Measurements from ENCODE around the gene LCOR. TPM values are rescaled to one million over a fixed set of nuclear protein-coding genes. Genes with fewer than 3 reads are reported as not detected.
"Not testable (repeated sequence)": the region's sequence is repeated elsewhere in the genome, so short reads cannot be mapped to it uniquely, and the experiment has no call there.

LCOR gene
- total RNA-seq, 6 experiments from 2014 or later, result 26.5 to 32.6 (median 29.3) TPM

- peak overlapping the region; percentile 20 for H3K27ac Mint-ChIP-seq
- peaks cover 37% of the 10 kb centered on the region for H3K4me1 Mint-ChIP-seq (ENCODE audit: low read depth)
- TF ChIP-seq CTCF (IDR thresholded peaks at IDR 0.05), result no peak
- no peak for DNase-seq
- H3K9me3 Mint-ChIP-seq, result peaks cover 10% of the 10 kb centered on the region
- H3K36me3 Mint-ChIP-seq (ENCODE audit: low read depth), result peaks cover 13% of the 10 kb centered on the region
- no peak overlapping the region for H3K4me3 Mint-ChIP-seq
- peaks cover 6% of the 10 kb centered on the region; the same call in 1 of the 2 replicates for H3K27me3 Mint-ChIP-seq (ENCODE audit: insufficient read depth)
Observed at GRCh38 chr10:97028832-97029178, 196.7 kb downstream of the LCOR start.

GRCh38 chr10:97029271-97029670 is 197.2 kb downstream of the LCOR start:
- no peak for DNase-seq
- H3K4me1 Mint-ChIP-seq (ENCODE audit: low read depth), result peaks cover 32% of the 10 kb centered on the region
- H3K4me3 Mint-ChIP-seq, result no peak overlapping the region
- H3K27me3 Mint-ChIP-seq (ENCODE audit: insufficient read depth), result peaks cover 6% of the 10 kb centered on the region; the same call in 1 of the 2 replicates
- H3K36me3 Mint-ChIP-seq (ENCODE audit: low read depth), result peaks cover 13% of the 10 kb centered on the region
- H3K9me3 Mint-ChIP-seq, result peaks cover 10% of the 10 kb centered on the region
- TF ChIP-seq CTCF (IDR thresholded peaks at IDR 0.05), result no peak
- H3K27ac Mint-ChIP-seq, result no peak overlapping the region

DNA sequence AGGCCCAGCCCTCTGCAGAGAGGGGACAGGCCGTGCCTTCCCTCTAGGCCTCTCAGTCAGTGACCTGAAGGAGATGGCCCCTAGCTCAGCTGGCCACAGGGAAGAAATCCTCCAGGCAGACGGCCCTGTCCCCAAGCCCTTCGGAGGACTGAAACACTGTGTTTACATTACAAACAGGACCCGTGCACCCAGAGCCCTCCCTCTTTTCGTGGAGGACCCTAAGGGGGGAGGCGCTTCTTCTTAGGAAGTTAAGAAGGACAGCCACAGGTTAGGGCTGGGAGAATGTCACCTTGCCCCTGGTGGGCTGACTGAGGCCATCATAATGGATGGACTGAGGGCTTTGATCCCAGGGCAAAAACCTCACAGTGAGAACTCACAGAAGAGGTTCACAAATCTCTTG is 198.8 kb downstream of the LCOR start:
- H3K9me3 Mint-ChIP-seq, result peaks cover 10% of the 10 kb centered on the region
- peaks cover 20% of the 10 kb centered on the region for H3K27me3 Mint-ChIP-seq (ENCODE audit: insufficient read depth)
- no peak for DNase-seq
- no peak for TF ChIP-seq CTCF (IDR thresholded peaks at IDR 0.05)
- no peak overlapping the region for H3K27ac Mint-ChIP-seq
- no peak overlapping the region for H3K4me3 Mint-ChIP-seq
- peaks cover 18% of the 10 kb centered on the region for H3K4me1 Mint-ChIP-seq (ENCODE audit: low read depth)
- H3K36me3 Mint-ChIP-seq (ENCODE audit: low read depth), result peaks cover 13% of the 10 kb centered on the region

- no peak for TF ChIP-seq CTCF (IDR thresholded peaks at IDR 0.05)
- H3K4me1 Mint-ChIP-seq (ENCODE audit: low read depth), result peaks cover 18% of the 10 kb centered on the region
- H3K27me3 Mint-ChIP-seq (ENCODE audit: insufficient read depth), result peaks cover 24% of the 10 kb centered on the region
- no peak for DNase-seq
- peaks cover 13% of the 10 kb centered on the region for H3K36me3 Mint-ChIP-seq (ENCODE audit: low read depth)
- H3K27ac Mint-ChIP-seq, result no peak overlapping the region
- peaks cover 10% of the 10 kb centered on the region for H3K9me3 Mint-ChIP-seq
- no peak overlapping the region for H3K4me3 Mint-ChIP-seq
Observed at GRCh38 chr10:97031459-97031858, 199.4 kb downstream of the LCOR start.

DNA sequence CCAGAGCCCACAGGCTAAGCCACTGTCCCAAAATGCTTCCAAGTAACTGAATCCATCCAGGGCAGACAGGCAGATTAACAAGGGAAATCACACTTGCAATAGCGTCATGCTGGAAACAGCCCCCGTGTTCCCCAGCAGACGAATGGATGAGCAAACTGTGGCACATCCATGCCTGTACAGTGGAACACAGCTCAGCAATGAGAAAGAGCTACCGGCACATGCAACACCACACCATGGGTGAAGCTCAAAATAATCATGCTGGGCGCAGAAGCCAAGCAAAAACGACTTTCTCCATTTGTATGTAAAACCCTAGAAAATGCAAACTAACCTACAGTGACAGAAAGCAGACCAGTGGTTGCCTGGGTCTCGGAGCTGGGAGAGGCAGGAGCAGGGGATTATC is 200.5 kb downstream of the LCOR start:
- no peak overlapping the region for H3K27ac Mint-ChIP-seq
- H3K36me3 Mint-ChIP-seq (ENCODE audit: low read depth), result peaks cover 11% of the 10 kb centered on the region
- H3K4me1 Mint-ChIP-seq (ENCODE audit: low read depth), result peaks cover 25% of the 10 kb centered on the region
- no peak for DNase-seq
- no peak for TF ChIP-seq CTCF (IDR thresholded peaks at IDR 0.05)
- H3K4me3 Mint-ChIP-seq, result no peak overlapping the region
- H3K9me3 Mint-ChIP-seq, result peaks cover 8% of the 10 kb centered on the region
- H3K27me3 Mint-ChIP-seq (ENCODE audit: insufficient read depth), result peaks cover 27% of the 10 kb centered on the region

DNA sequence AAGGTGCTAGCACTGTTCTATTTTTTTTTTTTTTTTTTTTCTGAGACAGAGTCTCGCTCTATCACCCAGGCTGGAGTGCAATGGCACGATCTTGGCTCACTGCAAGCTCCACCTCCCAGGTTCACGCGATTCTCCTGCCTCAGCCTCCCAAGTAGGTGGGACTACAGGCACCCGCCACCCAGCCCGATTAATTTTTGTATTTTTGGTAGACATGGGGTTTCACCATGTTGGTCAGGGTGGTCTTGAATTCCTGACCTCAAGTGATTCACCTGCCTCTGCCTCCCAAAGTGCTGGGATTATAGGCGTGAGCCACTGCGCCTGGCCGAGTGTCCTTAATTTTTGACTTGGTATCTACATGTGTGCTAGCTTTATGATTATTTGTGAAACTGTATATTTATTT is 201.7 kb downstream of the LCOR start:
- H3K9me3 Mint-ChIP-seq; H3K36me3 Mint-ChIP-seq (ENCODE audit: low read depth); H3K27ac Mint-ChIP-seq; H3K4me3 Mint-ChIP-seq; DNase-seq: not testable (repeated sequence)
- Mint-ChIP-seq H3K4me1 (ENCODE audit: low read depth) (peaks cover 23% of the 10 kb centered on the region), H3K27me3 (ENCODE audit: insufficient read depth) (peaks cover 29% of the 10 kb centered on the region)

Measured in HFFc6 (cell line).